Activated CD4-positive, alpha-beta T cell treated with anti-CD3 and anti-CD28 coated beads, Interleukin-2, amount 50 U/mL, for 4 hours (primary cell): ENCODE data around the gene RBM47.
"Not testable (repeated sequence)": the region's sequence is repeated elsewhere in the genome, so short reads cannot be mapped to it uniquely, and the experiment has no call there.

Experiments
- DNase-seq, 2 experiments: peaks; one replicate each; pipeline ENCODE4 v3.0.0-alpha.2; 2020

Gene RBM47

GRCh38 chr4:40559585-40560465 is 69.8 kb downstream of the RBM47 start:
- DNase-seq = no peak

- no peak for DNase-seq
Observed at GRCh38 chr4:40557736-40558135, 71.9 kb downstream of the RBM47 start.

GRCh38 chr4:40555176-40555900 is 74.3 kb downstream of the RBM47 start:
- no peak for DNase-seq

GRCh38 chr4:40554641-40555040 is 75.0 kb downstream of the RBM47 start:
- not testable (repeated sequence) for DNase-seq

GRCh38 chr4:40553995-40554394 is 75.7 kb downstream of the RBM47 start:
- no peak for DNase-seq

- DNase-seq = no peak
Observed at GRCh38 chr4:40552536-40552935, 77.1 kb downstream of the RBM47 start.

GRCh38 chr4:40551568-40552136 is 78.0 kb downstream of the RBM47 start:
- peak in 1 of 2 experiments; percentile 2 for DNase-seq

- no peak for DNase-seq
Observed at GRCh38 chr4:40550948-40551462, 78.7 kb downstream of the RBM47 start.

- DNase-seq = no peak
Observed at GRCh38 chr4:40550196-40550595, 79.5 kb downstream of the RBM47 start.

- DNase-seq = no peak
Observed at GRCh38 chr4:40548256-40548655, 81.4 kb downstream of the RBM47 start.

GRCh38 chr4:40547789-40548132 is 81.9 kb downstream of the RBM47 start:
- DNase-seq = no peak

GRCh38 chr4:40546969-40547788 is 82.5 kb downstream of the RBM47 start:
- DNase-seq = no peak

GRCh38 chr4:40546506-40546905 is 83.2 kb downstream of the RBM47 start:
- DNase-seq = no peak

GRCh38 chr4:40545487-40545886 is 84.2 kb downstream of the RBM47 start:
- DNase-seq = not testable (repeated sequence)

- no peak for DNase-seq
Observed at GRCh38 chr4:40544221-40544620, 85.4 kb downstream of the RBM47 start.

GRCh38 chr4:40540800-40541199 is 88.9 kb downstream of the RBM47 start:
- no peak for DNase-seq

- DNase-seq = no peak
Observed at GRCh38 chr4:40536032-40536431, 93.6 kb downstream of the RBM47 start.

GRCh38 chr4:40531636-40532023 is 98.0 kb downstream of the RBM47 start:
- no peak for DNase-seq

GRCh38 chr4:40530961-40531635 is 98.6 kb downstream of the RBM47 start:
- no peak for DNase-seq

GRCh38 chr4:40526741-40527140 is 102.9 kb downstream of the RBM47 start:
- no peak for DNase-seq

GRCh38 chr4:40525752-40526598 is 103.7 kb downstream of the RBM47 start:
- no peak for DNase-seq
